ENCODE results near the gene MRTFA. TPM values are rescaled to one million over a fixed set of nuclear protein-coding genes. Genes with fewer than 3 reads are reported as not detected.

Gene MRTFA
- total and polyA plus RNA-seq, 2 of the 13 experiments (the other 11 are each of a cell fraction or from before 2014, with no cell fraction given), result 2.4 to 8.2 TPM

DNA sequence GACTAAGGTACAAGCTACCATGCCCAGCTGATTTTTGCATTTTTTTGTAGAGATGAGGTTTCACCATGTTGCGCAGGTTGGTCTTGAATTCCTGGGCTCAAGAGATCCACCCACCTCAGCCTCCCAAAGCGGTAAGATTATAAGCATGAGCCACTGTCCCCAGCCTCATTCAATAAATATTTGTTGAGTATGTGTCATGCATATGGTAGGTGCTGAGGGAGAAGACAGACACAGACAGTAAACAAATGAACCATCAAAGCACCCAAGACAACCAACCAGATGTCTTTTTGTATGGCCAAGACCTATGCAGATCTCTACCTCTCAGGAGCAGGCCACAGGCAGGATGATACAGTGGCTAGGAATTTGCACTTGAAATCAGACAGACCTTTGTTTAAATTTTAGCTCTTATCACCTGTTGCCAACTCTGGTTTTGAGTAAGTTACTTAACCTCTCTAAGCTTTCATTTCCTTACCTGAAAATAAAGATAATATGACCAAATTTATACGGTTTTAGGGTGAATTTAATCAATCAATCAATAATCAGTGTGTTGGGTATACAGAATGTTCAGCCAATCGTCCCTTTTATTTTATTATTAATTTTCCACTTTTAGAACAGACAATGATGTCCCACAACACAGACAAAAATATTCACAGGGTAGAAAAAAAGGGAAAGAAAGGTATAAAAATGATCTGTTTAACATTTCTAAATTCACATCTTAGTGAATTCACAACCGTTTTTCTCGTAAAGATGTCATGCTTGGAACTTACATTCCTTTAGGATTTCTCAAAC, 137.9 kb downstream of the MRTFA start (continued):
- TF ChIP-seq, protein P1, sequence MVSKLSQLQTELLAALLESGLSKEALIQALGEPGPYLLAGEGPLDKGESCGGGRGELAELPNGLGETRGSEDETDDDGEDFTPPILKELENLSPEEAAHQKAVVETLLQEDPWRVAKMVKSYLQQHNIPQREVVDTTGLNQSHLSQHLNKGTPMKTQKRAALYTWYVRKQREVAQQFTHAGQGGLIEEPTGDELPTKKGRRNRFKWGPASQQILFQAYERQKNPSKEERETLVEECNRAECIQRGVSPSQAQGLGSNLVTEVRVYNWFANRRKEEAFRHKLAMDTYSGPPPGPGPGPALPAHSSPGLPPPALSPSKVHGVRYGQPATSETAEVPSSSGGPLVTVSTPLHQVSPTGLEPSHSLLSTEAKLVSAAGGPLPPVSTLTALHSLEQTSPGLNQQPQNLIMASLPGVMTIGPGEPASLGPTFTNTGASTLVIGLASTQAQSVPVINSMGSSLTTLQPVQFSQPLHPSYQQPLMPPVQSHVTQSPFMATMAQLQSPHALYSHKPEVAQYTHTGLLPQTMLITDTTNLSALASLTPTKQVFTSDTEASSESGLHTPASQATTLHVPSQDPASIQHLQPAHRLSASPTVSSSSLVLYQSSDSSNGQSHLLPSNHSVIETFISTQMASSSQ (IDR thresholded peaks at IDR 0.05; ENCODE audit: low read depth), result no peak
- TF ChIP-seq, protein P1 (CRISPR knock-in tag; IDR thresholded peaks at IDR 0.05; ENCODE audit: borderline replicate concordance), result peak; percentile 71; the same call in 1 of the 2 replicates
- TF ChIP-seq, protein P2, sequence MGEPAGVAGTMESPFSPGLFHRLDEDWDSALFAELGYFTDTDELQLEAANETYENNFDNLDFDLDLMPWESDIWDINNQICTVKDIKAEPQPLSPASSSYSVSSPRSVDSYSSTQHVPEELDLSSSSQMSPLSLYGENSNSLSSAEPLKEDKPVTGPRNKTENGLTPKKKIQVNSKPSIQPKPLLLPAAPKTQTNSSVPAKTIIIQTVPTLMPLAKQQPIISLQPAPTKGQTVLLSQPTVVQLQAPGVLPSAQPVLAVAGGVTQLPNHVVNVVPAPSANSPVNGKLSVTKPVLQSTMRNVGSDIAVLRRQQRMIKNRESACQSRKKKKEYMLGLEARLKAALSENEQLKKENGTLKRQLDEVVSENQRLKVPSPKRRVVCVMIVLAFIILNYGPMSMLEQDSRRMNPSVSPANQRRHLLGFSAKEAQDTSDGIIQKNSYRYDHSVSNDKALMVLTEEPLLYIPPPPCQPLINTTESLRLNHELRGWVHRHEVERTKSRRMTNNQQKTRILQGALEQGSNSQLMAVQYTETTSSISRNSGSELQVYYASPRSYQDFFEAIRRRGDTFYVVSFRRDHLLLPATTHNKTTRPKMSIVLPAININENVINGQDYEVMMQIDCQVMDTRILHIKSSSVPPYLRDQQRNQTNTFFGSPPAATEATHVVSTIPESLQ (CRISPR knock-in tag; conservative IDR thresholded peaks at IDR 0.05), result no peak
- TF ChIP-seq, protein P3, sequence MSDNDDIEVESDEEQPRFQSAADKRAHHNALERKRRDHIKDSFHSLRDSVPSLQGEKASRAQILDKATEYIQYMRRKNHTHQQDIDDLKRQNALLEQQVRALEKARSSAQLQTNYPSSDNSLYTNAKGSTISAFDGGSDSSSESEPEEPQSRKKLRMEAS (IDR thresholded peaks at IDR 0.05), result peak; percentile 55; the same call in 1 of the 2 replicates
- TF ChIP-seq ZNF33A (CRISPR knock-in tag; IDR thresholded peaks at IDR 0.05; ENCODE audit: borderline replicate concordance) (no peak), PPARG (CRISPR knock-in tag; conservative IDR thresholded peaks at IDR 0.05) (peak; percentile 79), PITX1 (CRISPR knock-in tag; IDR thresholded peaks at IDR 0.05) (peak; percentile 75; the same call in 1 of the 2 replicates), TCF7L2 (IDR thresholded peaks at IDR 0.05; ENCODE audit: low read depth, low read length) (no peak), SIX4 (CRISPR knock-in tag; IDR thresholded peaks at IDR 0.05) (0 out of 2 replicates have a peak, but pooled peaks have one; percentile 26)
- TF ChIP-seq, protein P4, sequence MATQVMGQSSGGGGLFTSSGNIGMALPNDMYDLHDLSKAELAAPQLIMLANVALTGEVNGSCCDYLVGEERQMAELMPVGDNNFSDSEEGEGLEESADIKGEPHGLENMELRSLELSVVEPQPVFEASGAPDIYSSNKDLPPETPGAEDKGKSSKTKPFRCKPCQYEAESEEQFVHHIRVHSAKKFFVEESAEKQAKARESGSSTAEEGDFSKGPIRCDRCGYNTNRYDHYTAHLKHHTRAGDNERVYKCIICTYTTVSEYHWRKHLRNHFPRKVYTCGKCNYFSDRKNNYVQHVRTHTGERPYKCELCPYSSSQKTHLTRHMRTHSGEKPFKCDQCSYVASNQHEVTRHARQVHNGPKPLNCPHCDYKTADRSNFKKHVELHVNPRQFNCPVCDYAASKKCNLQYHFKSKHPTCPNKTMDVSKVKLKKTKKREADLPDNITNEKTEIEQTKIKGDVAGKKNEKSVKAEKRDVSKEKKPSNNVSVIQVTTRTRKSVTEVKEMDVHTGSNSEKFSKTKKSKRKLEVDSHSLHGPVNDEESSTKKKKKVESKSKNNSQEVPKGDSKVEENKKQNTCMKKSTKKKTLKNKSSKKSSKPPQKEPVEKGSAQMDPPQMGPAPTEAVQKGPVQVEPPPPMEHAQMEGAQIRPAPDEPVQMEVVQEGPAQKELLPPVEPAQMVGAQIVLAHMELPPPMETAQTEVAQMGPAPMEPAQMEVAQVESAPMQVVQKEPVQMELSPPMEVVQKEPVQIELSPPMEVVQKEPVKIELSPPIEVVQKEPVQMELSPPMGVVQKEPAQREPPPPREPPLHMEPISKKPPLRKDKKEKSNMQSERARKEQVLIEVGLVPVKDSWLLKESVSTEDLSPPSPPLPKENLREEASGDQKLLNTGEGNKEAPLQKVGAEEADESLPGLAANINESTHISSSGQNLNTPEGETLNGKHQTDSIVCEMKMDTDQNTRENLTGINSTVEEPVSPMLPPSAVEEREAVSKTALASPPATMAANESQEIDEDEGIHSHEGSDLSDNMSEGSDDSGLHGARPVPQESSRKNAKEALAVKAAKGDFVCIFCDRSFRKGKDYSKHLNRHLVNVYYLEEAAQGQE (IDR thresholded peaks at IDR 0.05; ENCODE audit: borderline replicate concordance in 1 of 2, low read depth in 1 of 2, low read length in 2 of 2), result peak in 1 of 2 experiments; percentile 44; a peak in 1 of 4 replicates
- TF ChIP-seq, protein P5, sequence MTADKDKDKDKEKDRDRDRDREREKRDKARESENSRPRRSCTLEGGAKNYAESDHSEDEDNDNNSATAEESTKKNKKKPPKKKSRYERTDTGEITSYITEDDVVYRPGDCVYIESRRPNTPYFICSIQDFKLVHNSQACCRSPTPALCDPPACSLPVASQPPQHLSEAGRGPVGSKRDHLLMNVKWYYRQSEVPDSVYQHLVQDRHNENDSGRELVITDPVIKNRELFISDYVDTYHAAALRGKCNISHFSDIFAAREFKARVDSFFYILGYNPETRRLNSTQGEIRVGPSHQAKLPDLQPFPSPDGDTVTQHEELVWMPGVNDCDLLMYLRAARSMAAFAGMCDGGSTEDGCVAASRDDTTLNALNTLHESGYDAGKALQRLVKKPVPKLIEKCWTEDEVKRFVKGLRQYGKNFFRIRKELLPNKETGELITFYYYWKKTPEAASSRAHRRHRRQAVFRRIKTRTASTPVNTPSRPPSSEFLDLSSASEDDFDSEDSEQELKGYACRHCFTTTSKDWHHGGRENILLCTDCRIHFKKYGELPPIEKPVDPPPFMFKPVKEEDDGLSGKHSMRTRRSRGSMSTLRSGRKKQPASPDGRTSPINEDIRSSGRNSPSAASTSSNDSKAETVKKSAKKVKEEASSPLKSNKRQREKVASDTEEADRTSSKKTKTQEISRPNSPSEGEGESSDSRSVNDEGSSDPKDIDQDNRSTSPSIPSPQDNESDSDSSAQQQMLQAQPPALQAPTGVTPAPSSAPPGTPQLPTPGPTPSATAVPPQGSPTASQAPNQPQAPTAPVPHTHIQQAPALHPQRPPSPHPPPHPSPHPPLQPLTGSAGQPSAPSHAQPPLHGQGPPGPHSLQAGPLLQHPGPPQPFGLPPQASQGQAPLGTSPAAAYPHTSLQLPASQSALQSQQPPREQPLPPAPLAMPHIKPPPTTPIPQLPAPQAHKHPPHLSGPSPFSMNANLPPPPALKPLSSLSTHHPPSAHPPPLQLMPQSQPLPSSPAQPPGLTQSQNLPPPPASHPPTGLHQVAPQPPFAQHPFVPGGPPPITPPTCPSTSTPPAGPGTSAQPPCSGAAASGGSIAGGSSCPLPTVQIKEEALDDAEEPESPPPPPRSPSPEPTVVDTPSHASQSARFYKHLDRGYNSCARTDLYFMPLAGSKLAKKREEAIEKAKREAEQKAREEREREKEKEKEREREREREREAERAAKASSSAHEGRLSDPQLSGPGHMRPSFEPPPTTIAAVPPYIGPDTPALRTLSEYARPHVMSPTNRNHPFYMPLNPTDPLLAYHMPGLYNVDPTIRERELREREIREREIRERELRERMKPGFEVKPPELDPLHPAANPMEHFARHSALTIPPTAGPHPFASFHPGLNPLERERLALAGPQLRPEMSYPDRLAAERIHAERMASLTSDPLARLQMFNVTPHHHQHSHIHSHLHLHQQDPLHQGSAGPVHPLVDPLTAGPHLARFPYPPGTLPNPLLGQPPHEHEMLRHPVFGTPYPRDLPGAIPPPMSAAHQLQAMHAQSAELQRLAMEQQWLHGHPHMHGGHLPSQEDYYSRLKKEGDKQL (CRISPR knock-in tag; IDR thresholded peaks at IDR 0.05; ENCODE audit: low read depth), result peak; percentile 67; the same call in 1 of the 2 replicates

All from HepG2 (cell line).